HUDEP-2 (cell line): ENCODE results near the gene GPX8.

Experiments used
- DNase-seq, 76 experiments: peaks; one replicate each; lab custom pipeline; 2025; ENCODE audit not compliant: unreplicated experiment in 76 of 76; lab: John Stamatoyannopoulos, UW

Gene GPX8

DNA sequence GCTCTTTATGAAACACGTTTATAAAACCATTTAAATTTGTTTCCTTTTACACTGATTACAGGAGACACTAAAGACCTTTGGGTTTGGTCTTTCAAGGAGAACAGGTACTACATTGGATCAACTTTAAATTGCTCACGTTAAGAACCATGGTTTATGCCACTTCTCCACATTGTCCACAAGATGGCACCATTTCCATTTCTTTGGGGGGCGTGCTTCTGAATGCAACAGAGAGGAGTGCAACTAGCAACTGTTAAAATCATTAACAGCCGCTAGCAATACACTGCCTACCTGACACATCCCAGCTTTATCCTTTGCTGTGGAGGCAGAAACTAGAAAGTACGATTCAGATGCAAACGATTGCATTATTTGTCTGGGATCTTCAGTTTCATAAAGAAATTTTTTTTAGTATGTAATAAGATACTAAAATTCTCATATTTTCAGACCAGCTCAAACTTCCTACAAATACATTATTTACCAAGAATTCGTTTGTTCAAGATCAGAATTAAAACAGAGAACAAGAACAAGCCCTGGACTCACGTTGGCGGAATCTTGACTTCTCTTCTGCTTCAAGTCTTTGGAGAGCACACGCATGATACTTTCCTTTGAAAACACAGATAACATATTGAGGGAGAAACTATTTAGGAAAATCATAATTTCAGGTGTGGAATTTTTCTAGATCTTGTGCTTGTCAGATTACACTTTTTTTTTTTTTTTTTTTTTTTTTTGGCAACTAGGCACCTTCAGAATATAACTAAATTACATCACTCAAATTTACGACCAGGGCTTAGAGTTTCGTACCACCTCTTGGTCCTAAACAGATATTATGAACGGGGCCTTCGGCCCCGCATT, 12.3 kb downstream of the GPX8 start:
- DNase-seq = peak in 60 of 76 experiments; percentile 2 to 73 (median 38)

DNA sequence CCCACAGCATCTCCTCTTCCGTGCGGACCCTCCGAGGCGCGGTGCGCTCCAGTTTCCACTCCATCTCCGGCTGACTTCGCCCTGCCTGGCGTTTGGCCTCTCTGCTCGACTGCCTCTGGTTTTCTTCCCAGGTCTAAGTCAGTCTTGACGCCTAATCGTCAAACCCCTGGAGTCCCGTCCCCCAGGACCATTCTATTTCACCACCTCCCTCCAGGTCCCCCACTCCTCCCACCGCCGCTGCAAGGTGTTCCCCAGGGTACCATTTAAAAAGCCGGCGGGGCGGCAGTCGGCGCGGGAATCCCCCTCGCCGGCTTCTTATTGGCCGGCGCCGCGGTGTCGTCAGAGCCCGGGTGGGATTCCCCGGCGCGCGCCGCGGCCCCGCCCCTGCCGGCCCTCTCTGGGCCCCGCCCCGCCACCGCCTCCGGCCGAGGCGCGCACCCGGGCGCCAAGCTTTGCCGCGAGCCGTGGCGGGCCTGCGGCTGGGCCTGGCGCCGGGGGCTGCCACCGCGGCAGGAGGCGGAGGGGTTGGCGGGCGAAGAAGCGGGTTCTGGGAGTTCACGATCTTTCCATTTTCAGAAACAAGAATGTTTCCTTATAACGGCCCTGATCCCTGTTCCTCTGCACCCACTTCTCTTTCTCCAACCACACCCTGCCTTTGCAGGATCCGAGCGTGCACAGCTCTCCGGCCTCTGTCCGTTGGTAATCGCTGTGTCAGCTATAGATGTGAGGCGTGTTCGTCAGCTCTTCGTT, 13.1 kb downstream of the GPX8 start, which contains the start of gene CDC20B:
Gene CDC20B, minus strand, starts transcription at position 241 of the 750 bp plus-strand sequence. Its CDS starts 177 bp downstream, at position 64.
- DNase-seq = peak in 51 of 76 experiments; percentile 3 to 68 (median 35)

DNA sequence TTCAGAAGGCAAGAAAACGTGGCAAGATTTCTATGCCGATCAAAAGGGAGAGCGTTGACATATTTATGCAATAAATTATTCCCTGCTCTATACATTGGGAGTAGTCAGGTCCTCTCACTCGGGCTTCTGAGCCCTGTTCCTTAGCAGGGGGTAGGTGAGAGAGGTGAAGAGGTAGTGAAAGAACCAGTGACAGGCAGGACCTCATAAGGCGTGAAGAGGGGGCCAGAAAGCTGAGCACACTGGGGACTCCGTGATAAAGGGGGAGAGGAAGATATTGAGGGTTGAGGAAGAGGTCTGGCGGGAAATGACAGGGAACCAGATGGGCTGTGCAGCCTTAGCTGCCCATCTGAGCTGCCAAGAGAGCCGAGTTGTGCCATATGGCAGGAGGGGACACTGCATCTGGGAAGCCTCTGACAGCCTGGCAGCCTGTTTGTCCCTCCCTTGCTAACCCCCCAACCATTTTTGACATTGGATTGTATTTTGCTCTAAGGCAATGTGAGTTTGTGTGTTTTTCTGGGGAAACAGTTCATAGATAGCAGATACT, 13.8 kb downstream of the GPX8 start:
- no peak for DNase-seq

DNA sequence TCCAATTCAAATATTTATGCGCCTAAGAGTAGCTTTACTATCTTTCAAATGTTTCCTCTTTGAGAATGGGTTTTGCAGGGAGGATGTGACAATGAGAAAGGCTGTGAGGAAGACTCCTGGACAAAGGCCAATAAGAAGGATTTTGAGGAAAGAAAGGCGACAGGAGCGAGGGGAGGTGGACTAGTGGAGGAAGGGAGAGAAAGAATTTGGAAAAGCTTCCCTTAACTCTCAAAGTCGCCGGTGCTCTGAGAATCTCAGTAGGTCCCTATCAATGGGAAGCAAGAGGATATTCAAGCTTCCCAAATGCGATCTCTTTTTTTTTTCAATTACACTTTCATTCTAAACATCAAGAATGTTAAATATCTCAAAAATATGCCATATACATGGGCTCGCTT, 15.8 kb downstream of the GPX8 start:
- no peak for DNase-seq

DNA sequence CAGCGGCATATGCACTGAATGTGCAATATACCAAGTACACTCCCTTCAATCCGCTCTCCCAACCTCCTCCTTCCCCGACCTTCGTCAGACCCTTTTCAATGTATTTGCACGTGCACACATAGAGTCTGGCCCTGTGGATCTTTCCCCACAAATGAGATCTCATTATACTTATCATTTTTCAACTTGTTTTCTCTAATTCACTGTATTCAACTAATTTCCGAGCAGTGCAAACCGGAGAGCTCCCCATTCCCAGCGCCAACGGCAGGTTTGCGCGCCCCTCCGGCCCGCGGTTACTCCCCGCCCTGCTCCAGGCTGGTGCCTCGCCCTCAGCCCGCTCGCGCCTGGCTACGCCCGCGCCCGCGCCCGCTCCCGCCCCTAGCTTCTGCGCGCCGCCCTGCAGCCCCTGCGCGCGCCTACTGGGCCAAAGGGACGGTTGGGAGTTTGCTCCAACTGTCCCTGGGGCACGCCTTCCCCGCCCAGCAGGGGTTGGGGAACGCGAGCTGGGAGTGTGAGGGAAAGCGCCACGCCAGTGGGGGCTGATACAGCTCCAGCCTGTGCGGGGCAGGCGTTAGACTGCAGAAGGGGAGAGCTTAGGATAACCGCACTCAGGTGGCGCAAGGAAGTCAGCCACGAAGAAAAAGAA, 16.3 kb downstream of the GPX8 start:
- DNase-seq = peak in 57 of 76 experiments; percentile 2 to 72 (median 27)

DNA sequence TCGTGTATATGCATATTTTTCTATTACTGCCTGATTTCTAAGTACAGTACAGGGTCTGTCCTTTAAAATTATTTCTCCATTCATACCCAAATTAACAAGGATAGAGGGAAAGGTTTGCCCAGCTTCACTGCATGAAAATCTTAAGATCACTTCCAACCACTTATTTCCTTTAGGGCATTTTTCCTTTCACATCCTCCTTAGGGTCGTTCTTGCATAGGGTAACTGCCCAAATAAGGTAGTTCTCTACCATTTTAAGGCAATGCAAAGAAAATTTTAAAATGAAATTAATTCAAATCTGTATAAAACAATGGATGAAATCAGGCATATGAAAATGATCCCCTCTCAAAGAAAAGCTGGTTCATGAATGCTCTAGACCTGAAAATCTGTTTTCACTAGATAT, 17.1 kb downstream of the GPX8 start:
- DNase-seq = no peak

DNA sequence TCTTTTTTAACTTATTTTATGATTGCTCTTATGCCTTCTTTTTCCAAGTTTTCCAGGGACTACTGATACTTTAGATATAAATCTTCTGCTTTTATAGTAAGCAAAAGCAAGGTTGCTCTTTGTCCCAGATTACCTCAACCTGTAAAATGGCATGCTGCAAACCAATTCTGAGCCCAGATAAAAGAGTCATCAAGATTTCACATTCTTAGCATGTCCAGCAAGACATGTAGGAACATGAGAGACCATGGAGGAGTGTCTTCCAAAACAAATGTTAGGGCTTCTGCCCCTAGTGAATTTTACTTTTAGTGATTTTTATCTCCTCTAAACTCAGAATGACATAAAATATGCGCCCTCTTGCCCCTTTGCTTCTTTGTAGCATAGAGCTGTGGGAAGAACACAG, 20.0 kb downstream of the GPX8 start:
- DNase-seq = no peak

DNA sequence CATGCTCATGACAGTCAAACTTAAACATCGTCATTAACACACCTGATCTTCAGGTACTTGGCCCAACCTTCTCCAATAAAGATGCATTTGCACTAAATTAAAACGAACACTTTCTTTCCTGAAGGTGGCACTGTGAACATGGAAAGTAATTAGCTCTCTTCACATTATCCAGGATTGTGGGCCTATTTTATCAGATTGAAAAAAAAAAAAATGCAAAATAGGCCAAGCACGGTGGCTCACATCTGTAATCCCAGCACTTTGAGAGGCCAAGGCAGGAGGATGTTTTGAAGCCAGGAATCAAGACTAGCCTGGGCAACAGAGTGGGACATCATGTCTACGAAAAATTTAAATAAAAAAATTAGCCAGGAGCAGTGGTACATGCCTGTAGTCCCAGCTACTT, 27.4 kb downstream of the GPX8 start:
- DNase-seq = peak in 9 of 76 experiments; percentile 2 to 52 (median 8)

DNA sequence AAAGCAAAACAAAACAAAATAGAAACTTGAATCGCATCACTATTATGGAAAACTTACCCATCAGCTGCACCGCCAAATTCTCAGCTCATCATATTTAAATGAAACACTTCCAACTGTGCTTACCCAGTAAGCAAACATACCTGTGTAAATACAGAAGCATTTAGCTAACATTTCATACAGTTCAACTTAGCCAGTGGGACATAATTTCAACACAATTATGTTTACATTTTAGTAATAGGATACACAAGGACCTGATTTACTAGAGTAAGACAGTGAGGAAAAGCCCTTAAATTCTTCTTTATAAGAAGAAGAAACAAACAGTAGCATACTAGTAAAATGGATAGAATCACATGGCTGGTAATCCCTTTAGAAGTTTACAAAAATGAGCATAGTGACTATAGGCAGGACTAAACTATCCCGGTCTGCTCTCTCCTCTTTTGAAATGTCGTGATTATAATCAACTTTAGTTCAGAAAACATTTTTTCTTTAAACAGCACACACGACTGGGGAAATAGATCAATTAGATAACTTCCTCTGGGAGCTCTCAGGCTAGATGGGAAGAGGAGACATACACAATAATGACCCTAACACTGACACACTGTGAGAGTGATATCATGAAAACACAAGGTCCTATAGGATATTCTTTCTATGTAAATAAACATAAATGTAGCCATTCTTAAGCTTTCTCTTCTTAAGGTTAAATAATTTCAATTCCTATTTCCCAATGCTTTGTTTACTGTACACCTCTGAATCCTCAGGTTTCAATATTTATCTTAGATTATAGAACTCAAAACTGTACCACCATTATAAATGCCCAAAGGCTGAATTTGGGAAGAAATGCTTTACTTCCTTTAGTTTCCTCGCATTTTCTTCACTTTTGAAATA, 28.9 kb downstream of the GPX8 start:
- DNase-seq = no peak

DNA sequence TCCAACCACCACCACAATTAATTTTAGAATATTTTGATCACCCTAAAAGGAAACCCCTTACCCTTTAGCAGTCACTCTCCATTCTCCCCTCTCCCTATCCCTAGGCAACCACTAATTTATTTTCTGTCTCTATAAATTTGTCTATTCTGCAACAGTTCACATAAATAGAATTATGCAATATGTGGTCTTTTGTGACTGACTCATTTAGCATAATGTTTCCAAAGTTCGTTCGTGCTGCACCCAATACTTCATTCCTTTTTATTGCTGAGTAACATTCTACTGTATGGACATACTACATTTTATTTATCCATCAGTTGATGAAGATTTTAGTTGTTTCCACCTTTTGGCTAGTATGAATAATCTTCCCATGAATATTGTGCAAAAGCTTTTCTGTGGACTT, 31.2 kb downstream of the GPX8 start:
- DNase-seq = no peak

DNA sequence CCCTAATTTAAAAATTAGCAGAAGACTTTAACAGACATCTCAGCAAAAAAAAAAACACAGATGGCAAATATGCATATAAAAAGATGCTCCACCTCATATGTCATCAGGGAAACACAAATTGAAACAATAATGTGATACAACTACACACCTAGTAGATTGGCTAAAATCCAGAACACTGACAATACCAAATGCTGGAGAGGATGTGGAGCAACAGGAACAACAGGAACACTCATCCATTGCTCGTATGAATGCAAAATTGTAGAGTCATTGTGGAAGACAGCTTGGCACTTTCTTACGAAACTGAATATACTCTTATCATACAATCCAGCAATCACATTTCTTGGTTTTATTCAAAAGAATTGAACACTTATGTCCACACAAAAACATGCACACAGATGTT, 45.0 kb downstream of the GPX8 start:
- DNase-seq = no peak

DNA sequence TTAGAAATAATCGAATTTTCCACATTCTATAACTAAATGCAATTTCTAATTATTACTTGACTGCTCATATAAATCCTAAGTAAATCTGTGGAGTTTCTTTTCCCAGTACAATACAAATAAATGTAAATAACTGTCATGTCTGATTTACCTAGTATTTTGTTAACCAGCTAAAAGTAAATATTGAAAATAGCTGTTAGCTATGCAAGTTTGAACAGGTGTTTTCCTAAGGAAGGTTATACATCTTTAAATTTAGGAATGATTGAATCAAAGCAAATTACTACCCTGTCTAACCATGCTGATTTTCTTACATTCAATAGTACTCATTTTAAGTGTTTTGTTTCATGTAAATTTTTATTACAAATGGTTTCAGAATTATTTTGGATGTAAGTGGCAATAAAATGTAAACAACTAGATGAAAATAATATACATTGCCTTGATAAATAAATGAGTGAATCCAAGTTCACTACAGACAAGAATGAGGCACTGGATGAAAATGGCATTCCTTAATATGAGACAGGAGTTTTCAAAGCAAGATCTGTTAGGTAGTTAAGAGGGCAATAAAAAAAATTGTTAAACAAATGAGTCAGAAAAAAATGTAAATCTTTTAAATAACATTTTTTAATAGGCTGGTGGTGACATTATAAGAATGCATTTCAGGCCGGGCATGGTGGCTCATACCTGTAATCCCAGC, 51.4 kb downstream of the GPX8 start:
- no peak for DNase-seq
